Smooth muscle cell (in vitro differentiated cells): ENCODE measurements around the gene LMAN2. TPM values are rescaled to one million over a fixed set of nuclear protein-coding genes. Genes with fewer than 3 reads are reported as not detected.

ENCODE experiments used
- DNase-seq: peaks from one replicate; lab custom pipeline; 2025; ENCODE audit not compliant: unreplicated experiment; lab: John Stamatoyannopoulos, UW
- H2AFZ ChIP-seq: fragments of 200-600 bp; sonication (generic); 2 replicates; pipeline ENCODE4 v1.6.0; 2016; ENCODE audit warnings: antibody characterized with exemption, low read depth, mild to moderate bottlenecking
- H3F3A ChIP-seq: fragments of 200-600 bp; sonication (generic); 2 replicates; pipeline ENCODE4 v1.6.0; 2017; ENCODE audit warnings: antibody characterized with exemption, low read depth
- H3K27ac ChIP-seq: fragments of 200-600 bp; sonication (generic); 2 replicates; pipeline ENCODE4 v1.5.1; 2016; ENCODE audit warnings: low read depth, mild to moderate bottlenecking
- H3K27me3 ChIP-seq: fragments of 200-600 bp; sonication (generic); 2 replicates; pipeline ENCODE4 v1.6.1; 2016; ENCODE audit warnings: low read depth, mild to moderate bottlenecking
- H3K36me3 ChIP-seq: fragments of 200-600 bp; sonication (generic); 2 replicates; pipeline ENCODE4 v1.5.1; 2016; ENCODE audit warnings: low read depth
- H3K4me1 ChIP-seq: fragments of 200-600 bp; sonication (generic); 2 replicates; pipeline ENCODE4 v1.5.1; 2016; ENCODE audit warnings: low read depth
- H3K4me2 ChIP-seq: fragments of 200-600 bp; sonication (generic); 2 replicates; pipeline ENCODE4 v1.6.0; 2016; ENCODE audit warnings: mild to moderate bottlenecking
- H3K4me3 ChIP-seq: fragments of 200-600 bp; sonication (generic); 2 replicates; pipeline ENCODE4 v1.5.1; 2016; ENCODE audit warnings: mild to moderate bottlenecking
- H3K79me2 ChIP-seq: fragments of 200-600 bp; sonication (generic); 2 replicates; pipeline ENCODE4 v1.6.0; 2016; ENCODE audit warnings: low read depth, mild to moderate bottlenecking
- H3K9ac ChIP-seq: fragments of 200-600 bp; sonication (generic); 2 replicates; pipeline ENCODE4 v1.6.0; 2016; ENCODE audit warnings: low read depth
- H3K9me3 ChIP-seq: fragments of 200-600 bp; sonication (generic); replicated peaks from 2 replicates; pipeline ENCODE4 v1.5.1; 2016; ENCODE audit warnings: low read depth
- H4K20me1 ChIP-seq: fragments of 200-600 bp; sonication (generic); 2 replicates; pipeline ENCODE4 v1.6.0; 2016; ENCODE audit warnings: low read depth
- WGBS: methylation state at CpG from one replicate; pipeline ENCODE4 v1.1.7; 2016; ENCODE audit warnings: low lambda C conversion rate; 5-methylcytosine and 5-hydroxymethylcytosine counted together
- polyA plus RNA-seq: library from polyadenylated mRNA; unstranded; fragments of >200 nt; fragmentation: Nextera tagmentation; extraction: Ambion mirVana; gene quantifications from 2 replicates; pipeline ENCODE4 v1.2.1, GENCODE V29; 2016
- total RNA-seq: library from RNA; depleted of rRNA; stranded (reverse); fragments of >200 nt; gene quantifications from 2 replicates; pipeline ENCODE4 v1.2.3, GENCODE V29; 2014
- TF ChIP-seq, protein P1 (sequence below): fragments of 200-600 bp; sonication (generic); IDR thresholded peaks from 2 replicates; pipeline ENCODE4 v1.5.1; 2017; ENCODE audit warnings: borderline replicate concordance, mild to moderate bottlenecking, antibody characterized with exemption; ENCODE audit not compliant: insufficient read depth, poor library complexity, severe bottlenecking

LMAN2 gene
- total and polyA plus RNA-seq, 2 experiments from 2014 or later = 241 to 253 TPM

DNA sequence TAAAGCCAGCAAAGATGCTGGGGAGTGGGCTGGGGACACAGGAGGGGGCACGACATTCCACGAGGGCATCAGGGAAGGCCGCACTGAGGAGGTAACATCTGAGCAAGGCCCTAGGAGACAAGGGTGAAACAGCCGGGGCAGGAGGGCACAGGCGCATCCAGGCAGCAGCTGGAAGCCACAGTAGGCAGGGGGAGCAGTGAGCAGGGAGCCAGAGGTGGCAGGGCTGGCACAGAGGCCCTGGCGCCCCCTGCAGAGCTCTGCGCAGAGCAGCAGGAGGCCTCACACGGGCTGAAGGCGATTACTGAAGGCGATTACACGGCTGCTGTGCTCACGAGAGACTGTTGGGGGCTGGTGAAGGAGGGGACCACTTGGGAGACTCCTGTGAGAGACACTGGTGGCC, 15.4 kb downstream of the LMAN2 start:
- Histone ChIP-seq H3K9ac (no peak overlapping the region), H4K20me1 (peaks cover 34% of the 10 kb centered on the region), H3K4me1 (no peaks in the 10 kb centered on the region), H3K79me2 (peaks cover 11% of the 10 kb centered on the region), H3F3A (no peaks in the 10 kb centered on the region), H3K27ac (no peak overlapping the region), H3K9me3 (no peaks in the 10 kb centered on the region), H3K4me2 (no peak overlapping the region), H2AFZ (no peak overlapping the region), H3K27me3 (no peaks in the 10 kb centered on the region), H3K36me3 (no peaks in the 10 kb centered on the region), H3K4me3 (no peak overlapping the region)
- DNase-seq = no peak
- WGBS = 86% methylated on average over 12 of the region's 12 CpGs
- TF ChIP-seq, protein P1, sequence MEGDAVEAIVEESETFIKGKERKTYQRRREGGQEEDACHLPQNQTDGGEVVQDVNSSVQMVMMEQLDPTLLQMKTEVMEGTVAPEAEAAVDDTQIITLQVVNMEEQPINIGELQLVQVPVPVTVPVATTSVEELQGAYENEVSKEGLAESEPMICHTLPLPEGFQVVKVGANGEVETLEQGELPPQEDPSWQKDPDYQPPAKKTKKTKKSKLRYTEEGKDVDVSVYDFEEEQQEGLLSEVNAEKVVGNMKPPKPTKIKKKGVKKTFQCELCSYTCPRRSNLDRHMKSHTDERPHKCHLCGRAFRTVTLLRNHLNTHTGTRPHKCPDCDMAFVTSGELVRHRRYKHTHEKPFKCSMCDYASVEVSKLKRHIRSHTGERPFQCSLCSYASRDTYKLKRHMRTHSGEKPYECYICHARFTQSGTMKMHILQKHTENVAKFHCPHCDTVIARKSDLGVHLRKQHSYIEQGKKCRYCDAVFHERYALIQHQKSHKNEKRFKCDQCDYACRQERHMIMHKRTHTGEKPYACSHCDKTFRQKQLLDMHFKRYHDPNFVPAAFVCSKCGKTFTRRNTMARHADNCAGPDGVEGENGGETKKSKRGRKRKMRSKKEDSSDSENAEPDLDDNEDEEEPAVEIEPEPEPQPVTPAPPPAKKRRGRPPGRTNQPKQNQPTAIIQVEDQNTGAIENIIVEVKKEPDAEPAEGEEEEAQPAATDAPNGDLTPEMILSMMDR = peak; percentile 7

DNA sequence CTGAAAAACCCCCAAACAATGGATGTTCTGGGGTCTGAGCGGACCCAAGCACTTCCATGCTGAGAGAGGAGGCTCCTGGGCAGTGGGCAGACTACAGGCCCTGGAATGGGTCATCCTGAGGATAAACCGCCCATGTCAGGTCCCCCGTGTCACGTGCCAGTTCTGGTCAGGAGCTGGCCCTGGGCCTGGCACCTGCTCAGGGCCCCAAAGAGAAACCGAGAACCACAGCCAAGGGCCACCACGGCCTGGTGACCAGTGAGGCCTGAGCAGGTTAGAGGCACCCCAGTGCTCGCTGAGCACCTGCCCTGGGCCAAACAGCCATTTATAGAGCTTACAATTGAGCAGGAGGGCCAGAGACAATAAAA, 15.8 kb downstream of the LMAN2 start:
- Histone ChIP-seq H3K9me3 (no peaks in the 10 kb centered on the region), H2AFZ (no peak overlapping the region), H3F3A (no peaks in the 10 kb centered on the region), H3K4me3 (no peak overlapping the region), H3K36me3 (no peaks in the 10 kb centered on the region), H3K9ac (no peak overlapping the region), H3K27me3 (no peaks in the 10 kb centered on the region), H3K79me2 (peaks cover 10% of the 10 kb centered on the region), H3K4me1 (no peaks in the 10 kb centered on the region), H3K27ac (no peak overlapping the region), H3K4me2 (no peak overlapping the region), H4K20me1 (peaks cover 38% of the 10 kb centered on the region)
- WGBS = 96% methylated on average over 7 of the region's 7 CpGs
- no peak for DNase-seq
- TF ChIP-seq, protein P1 = no peak

DNA sequence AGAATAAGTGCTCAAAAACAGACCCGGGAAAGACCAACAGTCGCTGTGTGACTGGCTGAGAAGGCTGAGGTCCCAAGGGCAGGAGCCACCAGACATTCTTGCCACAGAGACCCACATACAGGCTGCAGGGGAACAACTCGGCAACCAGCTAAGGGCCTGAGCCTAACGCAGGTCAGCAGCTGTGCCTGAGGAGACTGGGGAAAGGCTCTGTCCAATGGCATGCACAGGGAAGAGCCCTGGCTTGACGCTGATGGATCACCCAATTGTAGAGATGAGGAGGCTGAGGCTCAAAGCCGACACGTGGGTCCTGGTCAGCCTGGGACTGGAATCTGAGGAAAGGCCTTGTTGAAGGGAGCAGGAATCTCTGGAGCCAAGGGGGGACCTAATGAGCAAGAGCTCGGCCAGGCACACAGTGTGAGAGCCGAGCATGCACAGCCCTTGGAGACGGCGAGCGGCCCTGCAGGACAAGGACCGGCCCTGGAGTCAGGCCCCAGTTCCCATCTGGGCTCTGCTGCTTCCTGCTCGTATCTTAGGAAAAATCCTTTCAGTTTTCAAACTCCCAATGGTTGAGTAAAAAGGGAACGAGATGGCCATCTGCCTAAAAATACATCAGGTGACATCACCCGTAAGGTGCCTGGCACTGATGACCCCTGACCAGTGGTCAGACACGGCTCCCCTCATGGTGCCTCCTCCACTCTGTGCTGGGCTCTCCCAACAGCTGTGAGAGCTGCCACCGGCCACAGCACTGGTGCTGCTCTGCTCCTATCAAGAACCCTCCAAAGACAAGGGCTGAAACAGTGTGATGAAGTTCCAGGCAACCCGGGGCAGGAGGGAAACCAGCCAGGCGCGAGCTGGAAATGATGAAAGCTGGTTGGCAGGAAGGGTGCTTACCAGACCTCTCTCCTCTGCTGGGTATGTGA, 16.4 kb downstream of the LMAN2 start:
- Histone ChIP-seq H3K9ac (no peak overlapping the region), H3K4me3 (no peak overlapping the region), H3K36me3 (no peaks in the 10 kb centered on the region), H3K4me2 (no peak overlapping the region), H4K20me1 (peaks cover 34% of the 10 kb centered on the region), H3K4me1 (no peaks in the 10 kb centered on the region), H3K9me3 (no peaks in the 10 kb centered on the region), H2AFZ (no peak overlapping the region), H3F3A (no peaks in the 10 kb centered on the region), H3K27ac (no peak overlapping the region), H3K79me2 (peaks cover 7% of the 10 kb centered on the region), H3K27me3 (no peaks in the 10 kb centered on the region)
- DNase-seq = no peak
- WGBS = 96% methylated on average over 21 of the region's 21 CpGs
- TF ChIP-seq, protein P1 = no peak
